Stimulated activated CD4-positive, alpha-beta T cell treated with anti-CD3 and anti-CD28 coated beads, TNF-alpha, amount 100 ng/mL, for 1 hour (primary cell): ENCODE data around the gene QKI.
A peak's percentile ranks its signal among the peaks of the same experiment; 100 is the strongest.
"Not testable (repeated sequence)": the region's sequence is repeated elsewhere in the genome, so short reads cannot be mapped to it uniquely, and the experiment has no call there.

Experiments used
- DNase-seq, 3 donors: peaks; one replicate each; pipeline ENCODE4 v3.0.0-alpha.2; 2020; ENCODE audit warnings: low read depth in 3 of 3, low spot score in 1 of 3

QKI gene

DNA sequence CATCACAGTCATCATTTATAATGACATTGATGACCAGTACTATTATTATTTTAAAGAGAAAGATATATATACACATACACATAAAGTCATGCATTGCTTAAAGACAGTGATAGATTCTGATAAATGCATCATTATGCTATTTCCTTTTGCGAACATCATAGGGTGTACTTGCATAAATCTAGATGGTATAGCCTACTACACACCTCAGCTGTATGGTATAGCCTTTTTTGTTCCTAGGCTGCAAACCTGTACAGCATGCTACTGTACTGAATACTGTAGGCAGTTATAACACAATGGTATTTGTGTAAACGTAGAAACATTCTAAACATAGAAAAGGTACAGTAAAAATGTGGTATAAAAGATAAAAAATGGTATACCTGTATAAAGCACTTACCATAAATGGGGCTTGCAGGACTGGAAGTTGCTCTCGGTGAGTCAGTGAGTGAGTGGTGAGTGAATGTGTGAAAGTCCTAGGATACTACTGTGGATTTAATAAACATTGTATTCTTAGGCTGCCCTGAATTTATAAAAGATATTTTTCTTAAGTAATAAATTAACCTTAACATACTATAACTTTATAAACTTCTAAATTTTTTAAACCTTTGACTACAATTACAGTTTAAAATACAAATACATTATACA is 23.9 kb downstream of the QKI start:
- no peak for DNase-seq

DNA sequence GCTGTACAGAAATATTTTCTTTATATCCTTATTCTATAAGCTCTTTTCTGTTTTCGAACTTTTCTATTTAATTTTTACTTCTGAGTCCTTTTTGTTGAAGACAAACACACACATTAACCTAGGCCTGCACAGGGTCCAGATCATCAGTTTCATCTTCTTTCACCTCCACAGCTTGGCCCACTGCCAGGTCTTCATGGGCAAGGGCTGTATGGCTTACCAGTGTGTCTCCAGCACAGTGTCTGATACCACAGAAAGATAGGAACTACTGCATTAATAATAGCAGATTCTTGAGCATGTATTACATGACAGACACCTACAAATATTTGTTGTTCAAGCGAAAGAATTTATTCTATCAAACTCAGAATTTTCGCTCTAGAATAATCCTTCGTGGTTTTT is 24.4 kb downstream of the QKI start:
- no peak for DNase-seq

- not testable (repeated sequence) for DNase-seq
Measured at GRCh38 chr6:163439390-163439789, 24.9 kb downstream of the QKI start.

DNA sequence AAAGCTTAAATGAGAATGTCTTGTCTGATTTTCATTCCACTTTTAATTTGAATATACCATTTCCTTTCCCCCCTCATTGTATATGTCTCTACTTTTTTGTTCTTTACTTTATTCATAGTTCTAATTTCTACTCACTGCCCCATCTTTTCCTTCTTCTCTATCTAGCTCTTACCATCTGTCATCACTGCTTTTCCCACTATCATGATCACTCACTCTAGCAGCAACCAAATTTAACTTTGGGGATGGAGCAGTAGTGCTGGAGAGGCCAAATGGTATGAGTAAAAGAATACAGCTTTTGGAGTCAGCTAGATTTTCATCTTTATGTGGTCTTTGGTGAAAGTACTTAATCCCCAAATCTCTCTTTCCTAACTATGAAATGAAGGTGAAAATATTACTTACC is 25.5 kb downstream of the QKI start:
- no peak for DNase-seq

- no peak for DNase-seq
Measured at GRCh38 chr6:163442336-163442735, 27.8 kb downstream of the QKI start.

DNA sequence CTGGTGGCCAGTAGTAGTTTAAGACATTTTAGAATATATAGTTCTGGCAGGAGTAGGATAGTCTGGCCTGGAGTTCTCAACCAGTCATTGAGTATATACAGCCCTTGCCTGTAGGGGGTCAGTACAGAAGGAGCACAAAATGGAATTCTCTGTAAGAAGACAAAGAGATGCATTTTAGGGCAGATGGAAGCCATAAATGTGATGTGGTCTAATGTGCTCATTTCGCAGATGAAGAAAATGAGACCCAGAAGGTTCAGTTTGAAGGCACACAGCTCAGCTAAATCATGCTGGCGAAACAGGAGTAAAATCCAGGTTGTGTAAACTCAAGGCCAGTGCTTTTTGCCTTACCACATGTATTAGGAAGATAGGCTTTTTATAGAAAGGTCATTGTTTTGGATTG is 29.6 kb downstream of the QKI start:
- no peak for DNase-seq

- no peak for DNase-seq
Measured at GRCh38 chr6:163446549-163446948, 32.0 kb downstream of the QKI start.

DNA sequence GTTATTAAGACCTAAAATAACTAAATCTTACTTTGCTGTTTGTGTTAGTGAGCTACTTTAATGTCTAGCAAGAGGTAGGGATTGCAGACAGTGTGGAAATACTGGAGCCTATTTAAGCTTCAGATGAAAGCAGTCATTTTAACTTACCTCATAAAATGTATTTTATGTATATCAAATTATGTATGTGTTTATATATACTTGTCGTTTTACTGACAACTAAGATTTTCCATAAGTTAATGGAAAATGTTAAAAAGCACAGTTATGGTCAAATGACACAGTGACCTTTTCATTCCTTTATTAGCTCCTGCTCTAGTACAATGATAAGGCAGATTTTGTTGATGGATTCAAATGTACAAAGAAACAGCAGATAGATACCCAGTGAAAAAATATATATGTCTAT is 34.6 kb downstream of the QKI start:
- no peak for DNase-seq

GRCh38 chr6:163454425-163454824 is 39.9 kb downstream of the QKI start:
- no peak for DNase-seq

- DNase-seq, result no peak
Measured at GRCh38 chr6:163455552-163455951, 41.0 kb downstream of the QKI start.

DNA sequence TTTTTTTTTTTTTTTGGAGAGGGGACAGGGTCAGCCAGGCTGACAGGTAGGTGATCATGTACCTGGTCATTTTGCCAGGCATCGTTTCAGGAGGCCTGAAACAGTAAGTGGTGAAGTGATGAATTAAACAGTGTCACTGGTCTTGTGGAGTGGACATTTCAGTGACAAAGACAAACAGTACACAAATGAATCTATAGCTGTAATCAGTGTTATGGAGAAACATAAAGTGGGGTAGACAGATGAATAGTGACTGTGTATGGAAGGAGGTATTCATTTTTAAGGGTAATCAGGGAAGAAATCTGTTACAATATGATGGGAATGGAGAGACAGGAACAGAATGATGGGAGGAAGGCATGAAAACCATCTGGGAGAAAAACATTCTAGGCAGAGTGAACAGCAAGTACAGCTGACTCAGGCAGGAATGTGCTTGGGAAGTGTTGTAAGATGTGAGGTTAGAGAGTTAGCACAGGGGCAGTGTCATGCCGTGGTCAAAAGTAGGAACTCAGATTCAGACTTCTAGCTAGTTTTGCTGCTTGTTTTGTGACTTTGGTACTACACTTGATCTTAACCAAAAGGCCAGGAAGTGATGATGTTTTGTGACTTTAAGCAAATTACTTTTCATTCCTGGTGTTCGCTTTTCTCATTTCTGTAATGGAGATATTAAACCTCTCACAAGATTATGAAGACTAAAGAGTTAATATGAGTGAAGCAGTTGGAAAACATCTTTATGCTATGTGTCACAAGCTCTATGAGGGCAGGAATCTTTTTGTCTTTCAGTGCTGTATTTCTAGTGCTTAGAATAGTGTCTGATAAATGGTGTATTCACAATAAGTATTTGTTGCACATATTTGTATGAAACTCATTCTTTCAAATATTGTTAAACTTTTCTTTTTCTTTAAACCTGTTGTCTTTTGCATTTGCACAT is 43.4 kb downstream of the QKI start:
- DNase-seq, result no peak

- DNase-seq, result no peak
Measured at GRCh38 chr6:163459007-163459406, 44.5 kb downstream of the QKI start.

GRCh38 chr6:163459536-163459935 is 45.0 kb downstream of the QKI start:
- no peak for DNase-seq

- DNase-seq, result peak in 1 of 3 donors; percentile 5
Measured at GRCh38 chr6:163460307-163460782, 45.8 kb downstream of the QKI start.

- no peak for DNase-seq
Measured at GRCh38 chr6:163461696-163462095, 47.2 kb downstream of the QKI start.

DNA sequence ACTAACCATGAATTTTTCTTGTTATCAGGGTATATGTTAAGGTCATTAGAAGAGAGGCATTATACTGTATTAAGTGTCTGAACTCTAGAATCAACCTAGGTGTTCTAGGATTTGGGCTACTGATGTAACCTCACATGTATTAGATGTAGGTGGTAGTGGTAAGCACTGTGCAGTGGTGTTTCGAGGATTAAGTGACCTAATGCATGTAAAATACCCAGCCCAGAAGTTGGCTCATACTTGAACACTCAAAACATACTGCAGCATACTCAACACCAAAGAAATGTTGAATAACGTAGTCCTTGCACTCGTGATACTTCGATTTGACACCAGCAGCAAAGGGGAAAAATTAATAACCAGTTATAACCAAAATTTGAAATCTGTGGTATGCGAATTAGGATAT is 48.7 kb downstream of the QKI start:
- DNase-seq, result no peak

GRCh38 chr6:163463795-163464194 is 49.3 kb downstream of the QKI start:
- DNase-seq, result no peak

- no peak for DNase-seq
Measured at GRCh38 chr6:163466839-163467390, 52.4 kb downstream of the QKI start.

- DNase-seq, result no peak
Measured at GRCh38 chr6:163468738-163469137, 54.2 kb downstream of the QKI start.

- DNase-seq, result no peak
Measured at GRCh38 chr6:163469459-163469985, 55.0 kb downstream of the QKI start.

- DNase-seq, result no peak
Measured at GRCh38 chr6:163470611-163471010, 56.1 kb downstream of the QKI start.

- no peak for DNase-seq
Measured at GRCh38 chr6:163474581-163474980, 60.1 kb downstream of the QKI start.
